HG02973 (cell line): ENCODE measurements around the gene GREB1L.

Experiments
- ATAC-seq: cut with Tn5 transposase; IDR thresholded peaks from one replicate; pipeline ENCODE4 v1.9.1; 2021; ENCODE audit warnings: moderate library complexity; ENCODE audit not compliant: unreplicated experiment

The GREB1L gene

DNA sequence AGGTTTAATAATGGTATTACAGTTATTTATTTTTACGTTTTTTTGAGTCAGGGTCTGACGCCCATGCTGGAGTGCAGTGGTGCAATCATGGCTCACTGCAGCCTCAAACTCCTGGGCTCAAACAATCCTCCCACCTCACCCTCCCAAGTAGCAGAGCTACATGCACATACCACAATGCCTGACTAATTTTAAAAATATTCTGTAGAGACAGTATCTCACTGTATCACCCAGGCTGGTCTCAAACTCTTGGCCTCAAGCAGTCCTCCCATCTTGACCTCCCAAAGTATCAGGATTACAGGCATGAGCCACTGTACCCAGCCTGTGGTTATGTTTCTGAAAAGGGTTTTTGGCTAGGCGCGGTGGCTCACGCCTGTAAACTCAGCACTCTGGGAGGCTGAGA, 237.7 kb downstream of the GREB1L start:
- no peak for ATAC-seq

DNA sequence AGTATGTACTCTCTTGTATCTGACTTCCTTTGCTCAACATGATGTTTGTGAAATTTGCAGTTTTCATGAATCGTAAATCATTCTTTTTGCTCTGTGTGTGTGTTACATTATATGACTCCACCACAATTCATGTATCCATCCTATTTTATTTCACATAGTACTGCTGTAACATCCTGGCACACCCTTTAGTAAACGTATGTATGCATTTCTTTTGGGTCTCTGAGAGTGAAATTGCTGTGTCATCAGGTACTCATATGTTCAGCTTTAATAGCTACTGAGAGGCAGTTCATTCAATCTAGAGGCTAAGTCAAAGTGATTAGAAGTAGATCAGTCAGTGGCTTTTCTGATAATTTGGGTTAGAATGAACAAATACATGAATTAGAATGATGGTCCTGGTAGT, 239.7 kb downstream of the GREB1L start:
- no peak for ATAC-seq

DNA sequence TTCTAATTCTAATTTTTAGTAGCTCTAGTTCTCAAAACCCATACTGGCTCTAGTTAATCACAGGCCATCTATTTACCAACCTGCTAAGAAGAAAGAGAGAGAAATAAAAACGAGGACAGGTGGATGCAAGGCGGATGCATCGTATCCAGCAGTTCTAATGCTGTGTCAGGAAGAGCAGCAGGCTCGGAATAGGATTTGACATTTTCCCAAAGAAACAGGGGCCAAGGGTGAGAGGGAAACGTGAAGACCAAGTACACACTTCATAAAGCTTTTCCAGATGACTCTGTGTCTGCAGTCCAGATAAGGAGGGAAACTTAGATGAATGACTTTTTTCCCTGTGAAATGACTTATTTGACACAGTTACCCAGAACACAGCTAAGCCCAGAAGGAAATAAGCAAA, 241.0 kb downstream of the GREB1L start:
- no peak for ATAC-seq

DNA sequence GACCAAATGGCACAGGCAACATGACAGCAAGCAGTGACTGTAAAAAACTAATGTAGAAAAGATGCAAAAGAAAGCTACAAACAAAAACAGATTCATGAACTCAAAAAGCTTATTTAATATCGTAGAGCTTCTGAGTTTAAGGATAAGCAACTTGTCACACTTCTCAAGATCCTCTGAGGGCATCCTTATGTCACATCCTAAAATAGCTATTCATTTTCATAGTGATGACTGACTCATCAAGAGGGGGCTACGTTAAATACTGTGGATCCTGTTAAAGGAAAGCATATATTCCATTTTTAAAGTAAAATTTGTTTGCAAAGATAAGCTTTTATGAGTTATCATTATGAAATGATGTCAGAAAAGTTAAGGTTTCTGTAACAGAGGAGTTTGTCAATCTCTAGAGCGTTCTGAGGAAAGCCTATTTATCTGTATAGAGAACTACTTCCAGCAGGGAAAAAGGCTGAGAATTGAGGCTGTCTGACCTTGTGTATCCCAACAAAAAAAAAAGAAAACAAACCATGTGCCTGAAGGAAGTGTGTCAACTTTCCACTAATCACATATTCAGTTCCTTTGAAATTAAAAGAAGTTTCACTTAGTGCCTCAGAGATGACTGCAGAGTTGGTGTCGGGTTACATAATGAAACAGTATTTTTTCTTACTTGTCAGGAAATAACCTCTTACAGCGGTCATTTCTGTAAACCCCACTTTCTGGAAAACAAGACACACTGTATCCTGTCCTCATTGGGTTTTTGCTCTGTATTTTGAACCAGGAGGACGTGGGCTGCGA, 243.0 kb downstream of the GREB1L start:
- ATAC-seq: no peak

DNA sequence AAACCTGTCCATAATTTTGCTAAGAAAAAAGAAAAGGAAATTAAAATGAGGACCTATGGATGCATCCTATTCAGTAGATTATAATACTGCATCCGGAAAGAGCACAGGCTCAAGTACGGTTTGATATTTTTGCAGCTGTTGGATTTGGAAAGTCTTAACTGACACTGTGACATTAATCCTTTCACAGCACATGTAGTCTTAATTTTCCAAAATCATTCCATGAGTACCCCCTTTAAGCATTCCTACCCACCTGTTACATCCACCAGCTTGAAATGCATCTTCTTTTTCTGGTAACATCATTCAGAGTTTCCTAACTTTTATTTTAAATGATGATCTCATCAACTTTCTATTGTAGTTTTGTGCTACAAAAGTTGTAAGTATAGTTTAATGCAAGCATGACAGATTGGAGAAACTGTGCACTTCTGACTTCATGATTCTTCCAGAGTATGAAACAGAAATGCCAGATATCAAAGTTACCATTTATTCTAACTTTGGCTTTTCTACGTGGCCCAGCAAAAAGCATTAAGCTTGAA, 244.9 kb downstream of the GREB1L start:
- no peak for ATAC-seq

DNA sequence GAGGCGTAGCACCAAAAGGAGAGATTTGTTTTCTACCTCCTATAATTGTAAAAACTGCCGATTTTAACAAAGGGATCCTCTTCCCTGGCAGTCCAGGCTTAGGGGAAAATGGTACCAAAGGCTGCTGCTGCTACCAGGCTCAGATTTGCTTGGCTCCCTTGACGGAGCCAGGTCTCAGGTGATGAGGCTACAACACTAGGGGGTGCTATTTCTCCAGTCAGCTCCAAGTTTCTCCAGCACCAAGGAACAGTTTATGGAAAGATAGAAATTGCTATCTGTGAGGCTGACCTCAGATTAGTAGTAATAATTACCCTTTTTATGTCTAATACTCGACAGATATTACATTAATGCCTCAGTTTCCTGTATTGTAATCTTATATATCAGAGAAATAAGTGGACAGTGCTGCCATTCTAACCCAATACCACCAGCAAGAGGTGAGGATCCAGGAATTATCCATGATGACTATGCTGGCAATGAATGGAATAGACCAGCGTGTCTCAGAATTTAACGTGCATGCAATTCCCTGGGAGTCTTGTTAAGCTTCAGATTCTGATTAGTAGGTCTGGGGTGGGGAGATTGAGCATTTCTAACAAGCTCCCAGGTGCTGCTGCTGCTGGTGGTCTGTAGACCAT, 247.2 kb downstream of the GREB1L start:
- ATAC-seq: no peak

DNA sequence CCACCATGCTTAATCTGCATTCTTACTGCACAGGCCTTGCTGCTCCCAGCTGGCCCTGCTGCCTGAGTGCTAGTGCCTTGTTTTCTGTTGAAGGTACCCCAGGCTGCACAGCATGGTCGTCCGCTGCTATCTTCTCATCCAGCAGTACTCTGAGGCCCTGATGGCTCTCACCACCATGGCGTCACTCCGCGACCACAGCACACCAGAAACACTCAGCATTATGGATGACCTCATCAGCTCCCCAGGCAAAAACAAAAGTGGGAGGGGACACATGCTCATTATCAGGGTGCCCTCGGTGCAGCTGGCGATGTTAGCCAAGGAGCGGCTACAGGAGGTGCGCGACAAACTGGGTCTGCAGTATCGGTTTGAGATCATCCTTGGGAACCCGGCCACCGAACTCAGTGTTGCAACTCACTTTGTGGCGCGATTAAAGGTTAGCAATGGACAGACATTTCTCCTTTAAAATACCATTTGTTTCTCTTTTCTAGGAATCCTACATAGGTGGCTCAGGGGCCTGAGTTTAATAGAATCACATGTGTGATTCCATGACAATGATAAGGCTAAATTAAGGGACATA, 248.0 kb downstream of the GREB1L start:
- no peak for ATAC-seq

DNA sequence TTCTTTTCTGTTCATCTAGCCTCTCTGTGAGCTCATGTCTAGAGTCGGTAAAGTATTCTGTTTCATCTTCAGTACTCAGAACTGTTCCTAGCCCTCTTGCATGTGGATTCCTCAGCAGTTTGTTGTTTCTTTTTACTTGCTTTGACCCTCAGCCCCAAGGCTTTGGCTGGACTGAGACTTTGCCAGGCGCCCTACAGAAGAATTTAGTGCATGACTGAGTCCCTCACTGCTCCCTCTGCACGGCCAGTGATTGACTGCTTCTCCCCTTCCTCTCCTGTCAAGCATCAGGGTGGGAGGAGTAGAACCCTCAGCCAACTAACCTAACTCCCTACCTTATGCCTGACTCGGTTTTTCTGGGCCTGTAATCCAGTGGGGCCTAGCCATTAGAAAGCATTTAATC, 248.7 kb downstream of the GREB1L start:
- no peak for ATAC-seq

DNA sequence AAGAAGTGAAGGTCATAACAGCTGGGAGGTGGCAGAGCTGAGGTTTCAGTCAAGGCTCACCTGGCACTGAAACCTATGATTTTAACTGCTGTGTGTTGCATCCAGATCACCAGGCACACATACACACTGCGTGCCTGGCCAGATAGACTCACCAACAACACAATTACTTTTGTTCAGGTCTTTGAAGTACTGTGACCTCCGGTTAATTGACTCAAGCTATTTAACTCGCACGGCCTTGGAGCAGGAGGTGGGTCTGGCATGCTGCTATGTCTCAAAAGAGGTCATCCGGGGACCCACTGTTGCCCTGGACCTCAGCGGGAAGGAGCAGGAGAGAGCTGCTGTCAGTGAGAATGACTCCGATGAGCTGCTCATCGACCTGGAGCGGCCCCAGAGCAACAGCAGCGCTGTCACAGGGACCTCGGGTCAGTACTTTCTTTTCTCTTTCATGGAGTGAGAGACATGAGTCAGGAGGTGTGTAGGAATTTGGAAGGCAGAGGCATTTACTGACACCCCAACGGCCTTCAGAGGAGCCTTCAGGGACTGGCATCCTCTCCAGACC, 254.3 kb downstream of the GREB1L start:
- ATAC-seq: no peak

DNA sequence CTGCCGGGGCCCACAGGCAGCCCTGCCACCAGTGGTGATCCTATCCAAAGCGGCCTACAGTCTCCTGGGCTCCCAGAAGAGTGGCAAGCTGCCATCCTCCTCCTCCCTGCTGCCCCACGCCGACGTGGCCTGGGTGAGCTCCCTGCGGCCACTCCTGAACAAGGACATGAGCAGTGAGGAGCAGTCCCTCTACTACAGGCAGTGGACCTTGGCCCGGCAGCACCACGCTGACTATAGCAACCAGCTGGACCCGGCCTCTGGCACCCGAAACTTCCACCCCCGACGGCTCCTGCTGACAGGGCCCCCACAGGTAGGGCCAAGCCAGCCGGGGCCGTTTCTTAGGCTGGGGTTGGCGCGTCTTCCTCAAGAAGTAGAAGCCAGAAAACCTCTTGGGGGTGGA, 258.0 kb downstream of the GREB1L start:
- ATAC-seq: no peak

DNA sequence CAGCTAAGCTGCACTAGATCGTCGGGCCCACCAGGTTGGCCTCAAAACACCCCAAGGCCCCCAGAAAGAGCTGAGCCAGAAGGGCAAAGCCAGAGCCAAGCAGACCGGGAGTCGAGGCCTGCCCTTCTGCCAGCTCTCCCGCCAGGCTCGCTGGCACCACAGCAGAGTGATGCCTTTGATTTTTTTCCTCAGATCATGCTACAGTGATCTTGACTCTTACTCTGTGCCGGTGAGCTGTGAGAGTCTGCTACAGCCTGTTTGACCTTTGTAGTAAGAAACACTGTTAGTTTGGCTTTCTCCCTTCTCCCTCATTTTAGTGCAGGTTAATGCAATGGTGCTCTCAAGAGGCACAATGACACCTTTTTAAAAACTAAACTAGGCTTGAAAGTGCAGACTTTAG, 260.6 kb downstream of the GREB1L start:
- ATAC-seq: no peak

DNA sequence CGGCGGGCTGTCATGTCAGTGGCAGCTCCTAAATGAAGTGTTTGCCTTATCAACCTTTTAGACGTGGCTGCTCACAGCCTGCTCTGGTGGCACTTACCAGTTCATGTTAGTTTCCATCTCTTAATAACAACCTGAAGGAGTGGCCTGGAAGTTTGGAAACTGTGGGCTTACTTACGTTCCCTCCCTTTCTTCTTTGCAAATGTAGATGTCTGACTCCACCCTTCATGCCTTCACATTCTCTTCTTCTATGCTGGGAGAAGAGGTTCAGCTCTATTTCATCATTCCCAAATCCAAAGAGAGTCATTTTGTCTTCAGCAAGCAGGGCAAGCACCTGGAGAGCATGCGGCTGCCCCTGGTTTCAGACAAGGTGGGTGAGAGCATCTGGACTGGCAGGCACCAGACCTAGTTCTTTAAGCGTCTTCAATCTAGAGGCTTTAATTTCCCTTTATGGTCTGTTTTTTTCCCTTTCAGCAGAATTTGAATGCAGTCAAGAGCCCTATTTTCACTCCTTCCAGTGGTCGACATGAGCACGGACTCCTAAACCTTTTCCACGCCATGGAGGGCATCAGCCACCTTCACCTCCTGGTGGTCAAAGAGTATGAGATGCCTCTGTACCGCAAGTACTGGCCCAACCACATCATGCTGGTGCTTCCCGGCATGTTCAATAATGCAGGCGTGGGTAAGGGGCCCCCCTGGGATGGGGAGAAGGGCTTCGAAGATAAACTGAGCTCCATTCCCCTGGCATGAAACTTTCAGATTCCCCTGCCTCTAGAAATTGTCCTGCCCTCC, 266.1 kb downstream of the GREB1L start:
- no peak for ATAC-seq

DNA sequence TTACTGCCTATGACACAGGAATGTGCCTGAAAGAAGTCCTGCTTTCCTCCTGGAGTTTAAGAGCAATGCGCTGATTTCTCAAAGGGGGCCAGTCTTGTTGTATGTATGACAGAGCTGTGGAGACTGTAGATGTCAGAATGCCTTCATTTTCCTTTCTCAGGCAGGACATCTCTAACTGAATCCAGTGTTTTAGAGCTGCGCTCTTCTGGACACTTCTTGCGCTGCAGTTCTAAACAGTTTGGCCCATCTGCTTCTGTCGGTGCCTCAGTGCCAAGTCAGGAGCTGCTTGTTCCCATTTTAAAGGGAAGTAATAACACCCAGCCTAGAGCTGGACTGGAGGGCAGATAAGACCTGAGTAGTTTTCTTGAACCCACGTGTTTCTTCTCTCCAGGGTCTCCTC, 267.0 kb downstream of the GREB1L start:
- no peak for ATAC-seq

DNA sequence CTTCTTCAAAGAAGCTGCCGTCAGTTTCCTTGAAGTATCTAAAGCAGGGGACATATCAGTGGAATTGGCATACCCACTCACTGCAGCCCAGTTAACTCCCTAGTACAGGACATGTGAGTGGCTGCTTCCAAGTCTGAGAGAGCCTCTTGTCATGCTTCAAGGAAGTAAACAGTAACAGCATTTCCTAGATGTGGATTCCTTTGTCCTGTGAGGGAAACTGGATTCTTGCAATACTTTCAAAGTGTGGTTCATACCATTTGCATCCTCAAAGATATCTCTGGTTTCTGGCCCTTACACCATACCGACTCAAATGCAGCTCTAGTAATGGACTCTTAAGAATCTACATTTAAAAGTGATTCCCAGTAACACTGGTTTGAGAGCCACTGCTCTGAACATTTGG, 271.3 kb downstream of the GREB1L start:
- ATAC-seq: no peak

DNA sequence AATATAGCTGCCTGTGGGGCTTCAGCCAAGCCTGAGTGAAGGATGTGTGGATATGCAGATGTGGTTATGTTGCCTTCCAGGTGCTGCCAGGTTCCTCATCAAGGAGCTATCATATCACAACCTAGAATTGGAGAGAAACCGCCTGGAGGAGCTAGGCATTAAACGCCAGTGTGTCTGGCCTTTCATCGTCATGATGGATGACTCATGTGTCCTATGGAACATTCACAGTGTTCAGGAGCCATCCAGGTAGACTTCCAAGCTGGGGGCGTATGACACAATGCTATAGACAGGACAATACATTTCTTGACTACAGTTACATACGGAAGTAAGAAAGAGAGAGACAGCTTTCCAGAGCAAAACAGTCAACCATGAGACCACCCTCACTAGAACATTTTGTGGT, 271.7 kb downstream of the GREB1L start:
- ATAC-seq: no peak

DNA sequence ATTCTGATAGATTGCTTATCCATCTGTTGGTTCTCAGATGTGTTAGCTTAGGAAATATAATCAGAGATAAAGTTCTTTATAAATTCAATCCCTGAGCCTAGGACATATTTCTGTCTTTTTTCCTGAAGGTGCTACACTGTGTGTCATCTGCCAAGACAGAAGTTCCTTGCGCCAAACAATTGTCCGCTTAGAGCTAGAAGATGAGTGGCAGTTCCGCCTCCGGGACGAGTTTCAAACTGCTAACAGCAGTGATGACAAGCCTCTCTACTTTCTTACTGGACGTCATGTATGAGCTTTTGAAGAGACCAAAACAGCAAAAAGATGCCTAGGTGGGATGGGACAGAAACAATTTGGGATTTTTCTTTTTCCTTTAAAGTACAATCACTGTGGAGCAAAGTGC, 280.5 kb downstream of the GREB1L start:
- no peak for ATAC-seq

DNA sequence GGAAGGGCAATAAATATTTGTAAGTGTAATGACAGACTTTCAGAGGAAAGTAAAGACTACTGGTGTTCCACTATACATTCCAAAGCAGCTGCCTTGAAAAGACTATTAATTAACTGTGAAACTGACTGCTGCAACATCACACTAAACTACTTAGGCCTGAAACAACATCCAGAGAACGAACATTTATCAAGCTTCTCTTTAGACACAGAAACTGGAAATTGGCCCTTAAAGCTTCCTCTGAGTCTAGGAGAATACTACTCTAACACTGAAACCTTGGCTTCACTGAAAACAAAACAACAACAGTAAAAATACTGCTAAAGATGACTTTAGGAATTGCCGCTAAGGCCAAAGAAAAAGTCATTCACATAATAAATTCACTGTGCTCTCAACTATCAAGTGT, 283.9 kb downstream of the GREB1L start:
- no peak for ATAC-seq

DNA sequence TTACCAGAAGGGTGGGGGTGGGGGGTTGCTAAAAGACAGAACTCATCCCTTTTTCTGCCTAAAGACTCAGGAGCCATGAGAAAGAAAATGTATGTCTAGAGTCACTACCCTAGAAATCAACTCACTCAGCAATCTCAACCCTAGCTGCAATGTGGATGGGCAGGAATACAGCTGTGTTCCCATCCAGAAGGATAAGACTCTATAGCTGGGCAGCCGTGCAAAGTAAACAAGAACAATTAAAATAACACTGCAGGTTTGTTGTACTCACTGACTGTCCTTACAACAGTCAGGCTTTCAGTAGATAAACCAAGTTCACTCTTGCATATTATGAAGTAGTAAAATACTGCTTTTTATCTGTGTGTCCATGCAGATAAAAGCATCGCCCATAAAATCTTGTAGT, 284.4 kb downstream of the GREB1L start:
- ATAC-seq: no peak

DNA sequence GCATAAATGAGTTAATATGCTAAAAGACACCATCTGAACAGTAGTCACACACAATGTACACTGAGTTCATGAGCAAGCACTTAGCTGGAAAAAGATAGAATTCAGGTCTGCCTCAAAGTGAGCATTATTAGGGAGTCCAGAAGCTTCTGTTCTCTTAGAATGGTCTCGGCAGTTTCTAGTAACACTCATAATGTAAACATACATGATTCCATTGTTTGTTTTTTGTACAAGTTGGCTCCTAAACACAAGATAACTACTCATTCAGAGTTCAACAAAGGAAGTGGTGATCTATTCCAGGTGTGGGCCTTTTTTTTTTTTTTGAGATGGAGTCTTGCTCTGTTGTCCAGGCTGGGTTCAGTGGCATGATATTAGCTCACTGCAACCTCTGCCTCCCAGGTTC, 292.3 kb downstream of the GREB1L start:
- no peak for ATAC-seq

DNA sequence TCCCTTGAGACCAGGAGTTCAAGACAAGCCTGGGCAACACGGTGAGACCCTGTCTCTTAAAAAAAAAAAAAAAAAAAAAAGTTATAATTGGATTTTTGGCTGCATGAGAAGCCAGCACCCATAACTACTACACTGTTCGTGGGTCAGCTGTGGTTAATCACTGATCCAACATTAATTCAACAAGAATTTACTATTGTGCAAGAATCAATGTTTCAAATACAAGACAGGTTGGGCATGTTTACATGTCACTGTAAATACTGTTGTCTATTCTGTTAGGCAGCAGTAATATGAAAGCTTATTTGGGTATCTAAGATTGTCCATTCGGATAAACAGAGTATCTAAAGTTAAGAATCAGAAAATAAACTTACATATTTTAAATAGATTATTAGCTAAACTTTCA, 296.2 kb downstream of the GREB1L start:
- ATAC-seq: no peak

DNA sequence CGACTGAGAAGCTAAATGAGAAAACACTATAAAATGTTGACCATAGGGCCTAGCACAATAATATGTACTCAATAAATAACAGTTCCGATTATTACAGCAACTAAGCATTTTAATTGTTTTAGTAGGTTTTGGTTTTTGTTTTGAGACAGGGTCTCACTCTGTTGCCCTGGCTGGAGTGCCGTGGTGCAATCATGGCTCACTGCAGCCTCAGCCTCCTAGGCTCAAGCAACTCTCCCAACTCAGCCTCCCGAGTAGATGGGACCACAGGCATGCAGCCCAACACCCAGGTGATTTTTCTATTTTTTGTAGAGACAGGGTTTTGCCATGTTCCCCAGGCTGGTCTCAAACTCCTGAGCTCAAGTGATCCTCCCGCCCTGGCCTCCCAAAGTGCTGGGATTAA, 304.4 kb downstream of the GREB1L start:
- no peak for ATAC-seq
